PC-3 (cell line): ENCODE results near the gene TLR5. TPM values are rescaled to one million over a fixed set of nuclear protein-coding genes. Genes with fewer than 3 reads are reported as not detected.

Experiments used
- ATAC-seq: fragments of 200-7000 bp; cut with Tn5 transposase; 2 replicates; pipeline ENCODE4 v1.9.1; 2020; ENCODE audit warnings: mild to moderate bottlenecking, moderate library complexity
- BruUV-seq: library from RNA; stranded (reverse); fragments of 400-500 nt; replicated peaks from 2 replicates; lab custom pipeline; 2021; lab: Mats Ljungman, UMichigan
- CTCF ChIA-PET: fragments of 300-600 bp; sonication (Branson Sonifier 250); formaldehyde crosslinking; loops from one replicate; lab custom pipeline; 2022; ENCODE audit warnings: antibody characterized with exemption; lab: Charles Lee
- POLR2A ChIA-PET: fragments of 300-600 bp; sonication (Branson Sonifier 250); formaldehyde crosslinking; loops from one replicate; lab custom pipeline; 2022; ENCODE audit warnings: antibody characterized with exemption; ENCODE audit not compliant: unreplicated experiment; lab: Charles Lee
- DNase-seq: peaks from one replicate; pipeline ENCODE4 v3.0.0-alpha.2; 2015
- H2AFZ ChIP-seq: fragments of 300-600 bp; sonication (generic); 2 replicates; pipeline ENCODE4 v1.6.0; 2016; ENCODE audit warnings: antibody characterized with exemption, low read length
- H3F3A ChIP-seq: fragments of 300-600 bp; sonication (generic); one replicate; pipeline ENCODE4 v1.6.0; 2017; ENCODE audit warnings: antibody characterized with exemption, low read length, control low read depth, mild to moderate bottlenecking; ENCODE audit not compliant: unreplicated experiment
- H3K27ac ChIP-seq: fragments of 300-600 bp; sonication (generic); 2 replicates; pipeline ENCODE4 v1.5.1; 2016; ENCODE audit warnings: mild to moderate bottlenecking, low read length
- H3K27me3 ChIP-seq: fragments of 300-600 bp; sonication (generic); 2 replicates; pipeline ENCODE4 v1.6.1; 2016; ENCODE audit warnings: low read length, mixed read lengths
- H3K36me3 ChIP-seq: fragments of 300-600 bp; sonication (generic); 2 replicates; pipeline ENCODE4 v1.6.1; 2016; ENCODE audit warnings: low read depth, mixed run types, low read length, mixed read lengths
- H3K4me1 ChIP-seq: fragments of 300-600 bp; sonication (generic); 2 replicates; pipeline ENCODE4 v1.5.1; 2016; ENCODE audit warnings: low read length; ENCODE audit not compliant: insufficient read depth
- H3K4me2 ChIP-seq: fragments of 300-600 bp; sonication (generic); 2 replicates; pipeline ENCODE4 v1.6.0; 2016; ENCODE audit warnings: low read length
- H3K4me3 ChIP-seq: fragments of 300-600 bp; sonication (generic); 2 replicates; pipeline ENCODE4 v1.5.1; 2016; ENCODE audit warnings: mild to moderate bottlenecking, low read length, mixed read lengths
- H3K79me2 ChIP-seq: fragments of 300-600 bp; sonication (generic); 2 replicates; pipeline ENCODE4 v1.6.1; 2017; ENCODE audit warnings: low read length, mixed read lengths
- H3K9ac ChIP-seq: fragments of 300-600 bp; sonication (generic); 2 replicates; pipeline ENCODE4 v1.6.0; 2016; ENCODE audit warnings: mild to moderate bottlenecking, low read length
- H3K9me2 ChIP-seq: fragments of 300-600 bp; sonication (generic); replicated peaks from 2 replicates; pipeline ENCODE4 v1.6.1; 2016; ENCODE audit warnings: mixed run types, low read length, mixed read lengths
- H3K9me3 ChIP-seq: fragments of 300-600 bp; sonication (generic); 2 replicates; pipeline ENCODE4 v1.6.1; 2016; ENCODE audit warnings: low read length, mixed read lengths
- H4K20me1 ChIP-seq: fragments of 300-600 bp; sonication (generic); 2 replicates; pipeline ENCODE4 v1.6.1; 2016; ENCODE audit warnings: low read length, mixed read lengths
- CTCF ChIP-seq: fragments of 300-600 bp; sonication (generic); conservative IDR thresholded peaks from 2 replicates; pipeline ENCODE4 v1.5.1; 2017; ENCODE audit warnings: antibody characterized with exemption, low read depth, mild to moderate bottlenecking, low read length
- EZH2 ChIP-seq: fragments of 300-600 bp; sonication (generic); IDR thresholded peaks from one replicate; pipeline ENCODE4 v1.6.1; 2017; ENCODE audit warnings: antibody characterized with exemption, mild to moderate bottlenecking, low read length; ENCODE audit not compliant: unreplicated experiment
- EZH2phosphoT487 ChIP-seq: fragments of 300-600 bp; sonication (generic); IDR thresholded peaks from 2 replicates; pipeline ENCODE4 v1.6.1; 2018; ENCODE audit warnings: mild to moderate bottlenecking, antibody characterized with exemption, low read length, borderline replicate concordance
- intact Hi-C: fragments of 100-400 bp; cut with micrococcal nuclease; formaldehyde crosslinking; loops from 2 replicates; pipeline ENCODE4 v1.9.0; 2023
- total RNA-seq: library from RNA; depleted of rRNA; stranded (reverse); fragments of >200 nt; gene quantifications from 2 replicates; pipeline ENCODE4 v1.2.3, GENCODE V29; 2014

The TLR5 gene
- total RNA-seq, 1 experiment from 2014 or later = 1.2 TPM

- Histone ChIP-seq H3K4me1 (peaks cover 27% of the 10 kb centered on the region), H3K9me3 (no peaks in the 10 kb centered on the region), H4K20me1 (no peaks in the 10 kb centered on the region), H3K27me3 (no peaks in the 10 kb centered on the region), H3K4me3 (peak overlapping the region; percentile 62; the same call in 1 of the 2 replicates), H3K4me2 (peak overlapping the region; percentile 90), H3K9ac (peak overlapping the region; percentile 64; the same call in 1 of the 2 replicates), H3K27ac (peak overlapping the region; percentile 84), H2AFZ (peak overlapping the region; percentile 12; the same call in 1 of the 2 replicates), H3K36me3 (no peaks in the 10 kb centered on the region), H3K79me2 (no peaks in the 10 kb centered on the region), H3F3A (no peaks in the 10 kb centered on the region), H3K9me2 (no peaks in the 10 kb centered on the region)
- ChIA-PET CTCF (interaction anchor here (1.1 kb wide), 1 partner anchor 11 kb away, joined by 4 read pairs; no protein-coding TSS in a partner anchor), POLR2A (no interaction called here)
- ATAC-seq (peak; percentile 64), DNase-seq (peak; percentile 94)
- no TSS peak for BruUV-seq
- intact Hi-C loops = loop anchor here (2.0 kb wide), 1 partner anchor 55 kb away; no protein-coding TSS in a partner anchor
- no peak for TF ChIP-seq CTCF
- TF ChIP-seq EZH2phosphoT487 = no peak
- TF ChIP-seq EZH2 = no peak
These were observed 7.7 kb downstream of the TLR5 start for GRCh38 chr1:223135176-223135942.

- peak; percentile 92 for ATAC-seq
- Histone ChIP-seq H3K4me1 (peaks cover 33% of the 10 kb centered on the region), H4K20me1 (no peaks in the 10 kb centered on the region), H3K9me3 (no peaks in the 10 kb centered on the region), H3K4me2 (peak overlapping the region; percentile 90), H3K4me3 (peak overlapping the region; percentile 62), H3K27me3 (no peaks in the 10 kb centered on the region), H2AFZ (peak overlapping the region; percentile 81), H3F3A (no peaks in the 10 kb centered on the region), H3K9me2 (no peaks in the 10 kb centered on the region), H3K36me3 (no peaks in the 10 kb centered on the region), H3K27ac (peak overlapping the region; percentile 84), H3K9ac (peak overlapping the region; percentile 64), H3K79me2 (no peaks in the 10 kb centered on the region)
- BruUV-seq = no TSS peak
- peak; percentile 94 for DNase-seq
- TF ChIP-seq CTCF (peak; percentile 96), EZH2 (no peak), EZH2phosphoT487 (no peak)
- CTCF ChIA-PET = interaction anchor here (0.5 to 1.6 kb wide), 25 partner anchors 9 to 550 kb away, joined by 3 to 38 read pairs (median 4); partner anchors contain the start of genes CAPN8, FAM177B, SUSD4 and TLR5
- POLR2A ChIA-PET = interaction anchor here (0.6 to 0.7 kb wide), 2 partner anchors 111 to 1147 kb away, joined by 3 to 4 read pairs; no protein-coding TSS in a partner anchor
- intact Hi-C loops = loop anchor here (1.0 to 2.0 kb wide), 4 partner anchors 57 to 550 kb away; no protein-coding TSS in a partner anchor
These were observed 9.1 kb downstream of the TLR5 start for GRCh38 chr1:223133824-223134435.
